Left ventricle myocardium inferior (tissue), 1 donor: ENCODE measurements around the gene AMT. TPM values are rescaled to one million over a fixed set of nuclear protein-coding genes. Genes with fewer than 3 reads are reported as not detected.

Experiments
- DNase-seq: peaks from one replicate; pipeline ENCODE4 v3.0.0-alpha.2; 2020
- H3K27ac ChIP-seq: fragments of 200-600 bp; replicated peaks from 2 replicates; pipeline ENCODE4 v1.8.0; 2021
- H3K27me3 ChIP-seq: fragments of 200-600 bp; 2 replicates; pipeline ENCODE4 v1.8.0; 2021; ENCODE audit warnings: low read depth
- H3K36me3 ChIP-seq: fragments of 200-600 bp; 2 replicates; pipeline ENCODE4 v1.8.0; 2021
- H3K4me1 ChIP-seq: fragments of 200-600 bp; 2 replicates; pipeline ENCODE4 v1.8.0; 2021
- H3K4me3 ChIP-seq: fragments of 200-600 bp; 2 replicates; pipeline ENCODE4 v1.8.0; 2021; ENCODE audit warnings: mild to moderate bottlenecking, moderate library complexity
- H3K9me3 ChIP-seq: fragments of 200-600 bp; replicated peaks from 2 replicates; pipeline ENCODE4 v1.8.0; 2021
- CTCF ChIP-seq: fragments of 200-600 bp; IDR thresholded peaks from 2 replicates; pipeline ENCODE4 v1.8.0; 2021; ENCODE audit warnings: antibody characterized with exemption, mild to moderate bottlenecking, borderline replicate concordance
- intact Hi-C: fragments of 100-400 bp; cut with micrococcal nuclease; formaldehyde crosslinking; loops from one replicate; pipeline ENCODE4 v1.11.0; 2022
- total RNA-seq: library from RNA; stranded (reverse); fragmentation: NEBNext Ultra II Directional; extraction: Animal tissue kit (Norgen Biotek cat#: 25700); gene quantifications from one replicate; pipeline ENCODE4 v1.2.1, GENCODE V29; 2021
- donor health status: DM: no; HTN: yes; CAD: no; lungs with severe emphysema.

AMT gene
- total RNA-seq, 1 donor from 2014 or later = 29.0 TPM

DNA sequence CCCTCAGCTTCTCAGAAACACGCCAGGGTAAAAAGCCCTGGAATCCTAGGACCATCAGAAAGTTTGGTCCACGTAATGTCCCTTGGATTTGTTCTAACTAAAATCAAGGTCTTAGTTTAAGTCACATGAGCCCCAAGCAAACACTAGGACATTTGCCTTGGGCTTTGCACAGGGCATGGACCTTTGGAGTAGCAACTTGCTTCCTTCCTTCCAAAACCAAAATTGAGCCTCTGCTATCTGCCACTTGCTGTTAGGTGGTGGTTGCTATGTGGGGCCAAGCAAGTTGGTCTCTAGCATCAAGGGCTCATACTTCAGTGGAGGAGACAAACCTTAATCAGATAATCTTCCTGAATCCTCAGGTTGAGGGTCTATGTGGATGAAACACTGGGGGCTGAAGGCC lies 43.8 kb upstream of the AMT start:
- intact Hi-C loops = no loop called here
- Histone ChIP-seq H3K27me3 (no peaks in the 10 kb centered on the region), H3K36me3 (no peaks in the 10 kb centered on the region), H3K4me3 (no peak overlapping the region), H3K9me3 (no peaks in the 10 kb centered on the region), H3K27ac (peak overlapping the region; percentile 99), H3K4me1 (peaks cover 59% of the 10 kb centered on the region)
- no peak for DNase-seq
- no peak for TF ChIP-seq CTCF

GRCh38 chr3:49465270-49466034 lies 43.2 kb upstream of the AMT start:
- Histone ChIP-seq H3K4me3 (no peak overlapping the region), H3K27me3 (no peaks in the 10 kb centered on the region), H3K27ac (peak overlapping the region; percentile 99), H3K9me3 (no peaks in the 10 kb centered on the region), H3K36me3 (no peaks in the 10 kb centered on the region), H3K4me1 (peaks cover 58% of the 10 kb centered on the region)
- intact Hi-C loops = no loop called here
- no peak for TF ChIP-seq CTCF
- no peak for DNase-seq

GRCh38 chr3:49462222-49462621 lies 39.9 kb upstream of the AMT start:
- H3K27me3 ChIP-seq = no peaks in the 10 kb centered on the region
- no peak for TF ChIP-seq CTCF
- H3K9me3 ChIP-seq = no peaks in the 10 kb centered on the region
- intact Hi-C loops = no loop called here
- peaks cover 42% of the 10 kb centered on the region for H3K4me1 ChIP-seq
- no peak overlapping the region for H3K4me3 ChIP-seq
- no peak for DNase-seq
- H3K36me3 ChIP-seq = no peaks in the 10 kb centered on the region
- H3K27ac ChIP-seq = peak overlapping the region; percentile 78

DNA sequence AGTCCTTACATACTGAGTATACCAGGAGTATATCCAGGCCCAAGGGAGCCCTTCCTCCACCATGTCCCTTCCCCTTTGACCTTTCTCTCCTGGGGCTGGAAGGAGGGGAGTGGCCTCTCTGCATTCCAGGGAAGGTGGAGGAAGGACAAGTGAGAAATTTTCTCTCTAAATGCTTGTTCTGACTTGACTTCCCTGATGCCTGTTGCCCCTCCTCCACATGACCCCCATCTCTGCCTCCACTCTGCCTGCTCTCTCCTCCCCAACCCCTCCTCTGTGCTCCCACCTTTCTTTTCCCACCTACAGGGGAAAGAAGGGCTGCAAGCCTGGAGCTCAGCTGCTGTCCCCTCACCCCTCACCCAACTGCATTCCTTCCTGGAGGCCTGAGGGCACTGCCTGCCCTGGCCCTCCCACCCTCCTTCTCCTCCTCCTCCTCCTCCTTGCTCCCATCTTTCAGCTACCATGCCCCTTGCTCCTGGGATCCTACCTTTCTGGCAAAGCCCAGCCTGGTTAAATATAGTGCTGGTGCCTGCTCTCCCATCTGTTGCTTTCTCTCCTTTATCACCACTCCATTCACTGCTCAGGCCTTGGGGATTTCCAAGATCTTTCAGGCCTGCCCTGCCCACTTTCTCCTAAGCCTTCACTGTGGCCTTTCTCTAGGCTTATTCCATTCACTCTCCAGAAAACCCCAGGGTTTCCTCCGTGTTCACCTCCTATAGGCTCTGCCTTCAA lies 39.3 kb upstream of the AMT start:
- Histone ChIP-seq H3K4me1 (peaks cover 42% of the 10 kb centered on the region), H3K4me3 (no peak overlapping the region), H3K9me3 (no peaks in the 10 kb centered on the region), H3K27ac (peak overlapping the region; percentile 78), H3K36me3 (no peaks in the 10 kb centered on the region), H3K27me3 (no peaks in the 10 kb centered on the region)
- no peak for TF ChIP-seq CTCF
- intact Hi-C loops = no loop called here
- no peak for DNase-seq

GRCh38 chr3:49460956-49461355 lies 38.7 kb upstream of the AMT start:
- TF ChIP-seq CTCF = no peak
- H3K36me3 ChIP-seq = no peaks in the 10 kb centered on the region
- no peak for DNase-seq

More at GRCh38 chr3:49460956-49461355, 38.7 kb upstream of the AMT start:
- Histone ChIP-seq H3K27ac (peak overlapping the region; percentile 78), H3K9me3 (no peaks in the 10 kb centered on the region), H3K27me3 (no peaks in the 10 kb centered on the region), H3K4me1 (peaks cover 43% of the 10 kb centered on the region), H3K4me3 (no peak overlapping the region)
- intact Hi-C loops = no loop called here
